GM23338 (cell line): ENCODE results near the gene P2RX7. TPM values are rescaled to one million over a fixed set of nuclear protein-coding genes. Genes with fewer than 3 reads are reported as not detected.
"Not testable (repeated sequence)": the region's sequence is repeated elsewhere in the genome, so short reads cannot be mapped to it uniquely, and the experiment has no call there.

Source experiments
- ATAC-seq: fragments of 200-7000 bp; cut with Tn5 transposase; 3 replicates; pipeline ENCODE4 v1.9.1; 2020
- DNase-seq: peaks from one replicate; pipeline ENCODE4 v3.0.0-alpha.2; 2015; ENCODE audit warnings: low spot score
- H2AFZ ChIP-seq: fragments of 200-600 bp; sonication (generic); 2 replicates; pipeline ENCODE4 v1.8.0; 2016; ENCODE audit warnings: antibody characterized with exemption, mild to moderate bottlenecking, moderate library complexity
- H3F3A ChIP-seq: fragments of 200-600 bp; sonication (generic); replicated peaks from 2 replicates; pipeline ENCODE4 v1.8.0; 2017; ENCODE audit warnings: antibody characterized with exemption, mixed run types, low read depth
- H3K27ac ChIP-seq: fragments of 200-600 bp; sonication (generic); 2 replicates; pipeline ENCODE4 v1.6.1; 2016; ENCODE audit warnings: low read depth
- H3K27me3 ChIP-seq: fragments of 200-600 bp; sonication (generic); 2 replicates; pipeline ENCODE4 v1.8.0; 2016; ENCODE audit warnings: mild to moderate bottlenecking, mixed run types, moderate library complexity; ENCODE audit not compliant: insufficient read depth
- H3K36me3 ChIP-seq: fragments of 200-600 bp; sonication (generic); 2 replicates; pipeline ENCODE4 v1.8.0; 2016; ENCODE audit warnings: mild to moderate bottlenecking; ENCODE audit not compliant: insufficient read depth
- H3K4me1 ChIP-seq: fragments of 200-600 bp; sonication (generic); 2 replicates; pipeline ENCODE4 v1.8.0; 2016; ENCODE audit warnings: mild to moderate bottlenecking, moderate library complexity; ENCODE audit not compliant: insufficient read depth
- H3K4me2 ChIP-seq: fragments of 200-600 bp; sonication (generic); 2 replicates; pipeline ENCODE4 v1.7.1; 2017; ENCODE audit warnings: mixed run types
- H3K4me3 ChIP-seq: fragments of 200-600 bp; sonication (generic); 2 replicates; pipeline ENCODE4 v1.6.1; 2016; ENCODE audit warnings: mixed run types
- H3K79me2 ChIP-seq: fragments of 200-600 bp; sonication (generic); replicated peaks from 2 replicates; pipeline ENCODE4 v1.8.0; 2017; ENCODE audit warnings: mild to moderate bottlenecking; ENCODE audit not compliant: insufficient read depth
- H3K9me2 ChIP-seq: fragments of 200-600 bp; sonication (generic); 2 replicates; pipeline ENCODE4 v1.8.0; 2017; ENCODE audit not compliant: insufficient read depth
- H4K20me1 ChIP-seq: fragments of 200-600 bp; sonication (generic); replicated peaks from 2 replicates; pipeline ENCODE4 v1.8.0; 2017; ENCODE audit warnings: mild to moderate bottlenecking; ENCODE audit not compliant: insufficient read depth
- H3K27ac Mint-ChIP-seq: 2 replicates; pipeline ENCODE4 v1.8.0; 2020; ENCODE audit warnings: inconsistent platforms, mild to moderate bottlenecking, moderate library complexity, mixed read lengths
- H3K27me3 Mint-ChIP-seq: 3 replicates; pipeline ENCODE4 v1.8.0; 2022; ENCODE audit warnings: low read depth, mild to moderate bottlenecking, moderate library complexity, mixed read lengths, inconsistent platforms; ENCODE audit not compliant: insufficient read depth, poor library complexity
- H3K36me3 Mint-ChIP-seq: 3 replicates; pipeline ENCODE4 v1.8.0; 2021; ENCODE audit warnings: low read depth, mild to moderate bottlenecking, inconsistent platforms, moderate library complexity, mixed read lengths
- H3K4me1 Mint-ChIP-seq: 3 replicates; pipeline ENCODE4 v1.8.0; 2020; ENCODE audit warnings: mild to moderate bottlenecking, inconsistent platforms, mixed read lengths
- H3K4me3 Mint-ChIP-seq: 3 replicates; pipeline ENCODE4 v1.8.0; 2021; ENCODE audit warnings: moderate library complexity, mild to moderate bottlenecking, inconsistent platforms, mixed read lengths
- H3K9me3 Mint-ChIP-seq: 3 replicates; pipeline ENCODE4 v1.8.0; 2020; ENCODE audit warnings: moderate library complexity, mild to moderate bottlenecking, inconsistent platforms, mixed read lengths
- EZH2phosphoT487 ChIP-seq: fragments of 200-600 bp; sonication (generic); IDR thresholded peaks from one replicate; pipeline ENCODE4 v1.8.1; 2018; ENCODE audit warnings: antibody characterized with exemption; ENCODE audit not compliant: unreplicated experiment
- ZNF114 ChIP-seq: fragments of 250-450 bp; sonication (Bioruptor Pico); IDR thresholded peaks from 2 replicates; pipeline ENCODE4 v1.5.0; 2020; ENCODE audit warnings: mild to moderate bottlenecking, moderate library complexity
- ZNF331 ChIP-seq: fragments of 250-450 bp; sonication (Bioruptor Pico); IDR thresholded peaks from 2 replicates; pipeline ENCODE4 v1.5.0; 2020; ENCODE audit warnings: low read depth, mild to moderate bottlenecking, moderate library complexity
- ZNF462 ChIP-seq: fragments of 250-450 bp; sonication (Bioruptor Pico); IDR thresholded peaks from 2 replicates; pipeline ENCODE4 v1.5.0; 2020; ENCODE audit warnings: mild to moderate bottlenecking, moderate library complexity
- polyA plus RNA-seq: library from polyadenylated mRNA; unstranded; fragments of >200 nt; fragmentation: Nextera tagmentation; extraction: Ambion mirVana; gene quantifications from 2 replicates; pipeline ENCODE4 v1.2.1, GENCODE V29; 2016
- total RNA-seq: library from RNA; depleted of rRNA; stranded (reverse); fragments of >200 nt; shearing (Covaris generic); gene quantifications from 2 replicates; pipeline ENCODE4 v1.2.3, GENCODE V29; 2014

P2RX7 gene
- total and polyA plus RNA-seq, 2 experiments from 2014 or later: 0.24 to 0.48 TPM

GRCh38 chr12:121164839-121165238 is 32.2 kb downstream of the P2RX7 start:
- H3K4me3 ChIP-seq, H4K20me1 ChIP-seq, H3K27ac Mint-ChIP-seq, H3K27me3 Mint-ChIP-seq, H3K4me3 Mint-ChIP-seq, ATAC-seq, H3K27ac ChIP-seq, H3K36me3 Mint-ChIP-seq, H3K36me3 ChIP-seq, H3K9me2 ChIP-seq, H3K9me3 Mint-ChIP-seq, H3K4me2 ChIP-seq, H3K27me3 ChIP-seq, H3K4me1 ChIP-seq, H3K4me1 Mint-ChIP-seq, H3F3A ChIP-seq, DNase-seq, H3K79me2 ChIP-seq: not testable (repeated sequence)
- H2AFZ ChIP-seq: peak overlapping the region; percentile 66

GRCh38 chr12:121165316-121165715 is 32.6 kb downstream of the P2RX7 start:
- no peak for ATAC-seq
- peaks cover 4% of the 10 kb centered on the region for H3K27me3 Mint-ChIP-seq
- H3K9me3 Mint-ChIP-seq: no peaks in the 10 kb centered on the region

More at GRCh38 chr12:121165316-121165715, 32.6 kb downstream of the P2RX7 start:
- no peaks in the 10 kb centered on the region for H3K4me1 ChIP-seq
- no peak overlapping the region for H3K4me3 ChIP-seq
- H3K9me2 ChIP-seq: 0 out of 2 replicates have a peak, but pooled peaks cover 3% of the 10 kb centered on the region
- H3K27me3 ChIP-seq: no peaks in the 10 kb centered on the region
- Mint-ChIP-seq H3K36me3 (no peaks in the 10 kb centered on the region), H3K27ac (no peak overlapping the region), H3K4me1 (no peaks in the 10 kb centered on the region), H3K4me3 (no peak overlapping the region)
- TF ChIP-seq ZNF331 (CRISPR knock-in tag): no peak
- TF ChIP-seq ZNF462 (CRISPR knock-in tag): no peak
- TF ChIP-seq EZH2phosphoT487: no peak
- no peak for TF ChIP-seq ZNF114 (CRISPR knock-in tag)
- H2AFZ ChIP-seq: peak overlapping the region; percentile 66
- no peaks in the 10 kb centered on the region for H3F3A ChIP-seq
- no peaks in the 10 kb centered on the region for H3K79me2 ChIP-seq
- no peak for DNase-seq
- H3K36me3 ChIP-seq: no peaks in the 10 kb centered on the region
- no peak overlapping the region for H3K4me2 ChIP-seq
- H4K20me1 ChIP-seq: no peaks in the 10 kb centered on the region
- H3K27ac ChIP-seq: no peak overlapping the region
